ENCODE measurements around the gene REEP3.

GRCh38 chr10:63628526-63629362 is 107.5 kb downstream of the REEP3 start:
- TF ChIP-seq CTCF (IDR thresholded peaks at IDR 0.05; ENCODE audit: low read length) = no peak
- no peak for TF ChIP-seq EZH2 (IDR thresholded peaks at IDR 0.05; ENCODE audit: borderline replicate concordance, low read length)
